ENCODE data around the gene CSTPP1.

DNA sequence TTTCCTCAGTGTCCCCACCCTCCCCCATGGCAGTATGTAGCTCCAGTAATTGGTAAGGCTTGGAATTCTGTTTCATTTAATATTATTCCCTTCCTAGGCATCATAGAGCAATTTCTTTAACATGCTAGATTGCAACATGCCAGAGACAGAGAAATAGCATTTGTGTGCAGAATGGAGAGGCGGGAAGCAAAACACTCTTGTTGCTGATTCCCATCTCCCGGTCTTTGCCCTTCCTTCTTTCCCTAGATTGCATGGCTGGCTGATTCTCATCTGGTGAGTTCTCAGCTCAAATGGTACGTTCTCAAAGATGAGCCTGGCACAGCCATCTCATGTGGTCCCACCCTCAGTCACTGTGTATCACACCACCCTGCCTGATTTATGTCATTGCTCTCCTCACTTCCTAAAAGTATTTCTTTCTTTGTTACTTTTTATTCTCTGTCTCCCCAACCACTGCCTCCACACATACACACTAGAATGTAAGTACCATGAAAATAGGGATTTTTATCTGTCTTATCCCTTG is 173.2 kb downstream of the CSTPP1 start:
- TF ChIP-seq, protein P1, sequence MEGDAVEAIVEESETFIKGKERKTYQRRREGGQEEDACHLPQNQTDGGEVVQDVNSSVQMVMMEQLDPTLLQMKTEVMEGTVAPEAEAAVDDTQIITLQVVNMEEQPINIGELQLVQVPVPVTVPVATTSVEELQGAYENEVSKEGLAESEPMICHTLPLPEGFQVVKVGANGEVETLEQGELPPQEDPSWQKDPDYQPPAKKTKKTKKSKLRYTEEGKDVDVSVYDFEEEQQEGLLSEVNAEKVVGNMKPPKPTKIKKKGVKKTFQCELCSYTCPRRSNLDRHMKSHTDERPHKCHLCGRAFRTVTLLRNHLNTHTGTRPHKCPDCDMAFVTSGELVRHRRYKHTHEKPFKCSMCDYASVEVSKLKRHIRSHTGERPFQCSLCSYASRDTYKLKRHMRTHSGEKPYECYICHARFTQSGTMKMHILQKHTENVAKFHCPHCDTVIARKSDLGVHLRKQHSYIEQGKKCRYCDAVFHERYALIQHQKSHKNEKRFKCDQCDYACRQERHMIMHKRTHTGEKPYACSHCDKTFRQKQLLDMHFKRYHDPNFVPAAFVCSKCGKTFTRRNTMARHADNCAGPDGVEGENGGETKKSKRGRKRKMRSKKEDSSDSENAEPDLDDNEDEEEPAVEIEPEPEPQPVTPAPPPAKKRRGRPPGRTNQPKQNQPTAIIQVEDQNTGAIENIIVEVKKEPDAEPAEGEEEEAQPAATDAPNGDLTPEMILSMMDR (IDR thresholded peaks at IDR 0.05; ENCODE audit: insufficient read depth, low read depth, low read length): no peak
- no peak for TF ChIP-seq EZH2 (IDR thresholded peaks at IDR 0.05; ENCODE audit: insufficient read depth, low read length)
